HG03135 (cell line): Measurements from ENCODE around the gene OSR1.

Source experiments
- ATAC-seq: cut with Tn5 transposase; IDR thresholded peaks from one replicate; pipeline ENCODE4 v1.9.1; 2021; ENCODE audit warnings: mild to moderate bottlenecking, moderate library complexity; ENCODE audit not compliant: unreplicated experiment

The OSR1 gene

DNA sequence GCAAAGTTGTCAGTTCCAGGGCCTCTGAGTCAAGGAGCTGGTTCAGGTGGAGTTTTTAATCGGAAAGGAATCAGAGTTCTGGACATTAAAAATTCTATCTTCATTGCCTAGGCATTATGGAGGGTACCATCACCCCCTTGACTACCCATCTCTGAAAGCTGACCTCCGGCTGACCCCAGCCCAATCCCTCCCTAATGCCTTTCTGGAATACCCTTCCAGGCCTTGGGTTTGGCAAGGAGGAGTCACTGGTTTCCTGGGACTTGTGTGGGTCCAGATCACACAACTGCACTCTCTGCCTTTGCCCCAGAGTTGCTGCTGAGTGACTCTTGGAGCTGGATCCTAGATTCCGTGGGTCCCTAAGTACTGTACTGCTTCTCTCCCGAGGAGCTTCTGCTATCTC lies 1.0 kb upstream of the OSR1 start:
- ATAC-seq = no peak

DNA sequence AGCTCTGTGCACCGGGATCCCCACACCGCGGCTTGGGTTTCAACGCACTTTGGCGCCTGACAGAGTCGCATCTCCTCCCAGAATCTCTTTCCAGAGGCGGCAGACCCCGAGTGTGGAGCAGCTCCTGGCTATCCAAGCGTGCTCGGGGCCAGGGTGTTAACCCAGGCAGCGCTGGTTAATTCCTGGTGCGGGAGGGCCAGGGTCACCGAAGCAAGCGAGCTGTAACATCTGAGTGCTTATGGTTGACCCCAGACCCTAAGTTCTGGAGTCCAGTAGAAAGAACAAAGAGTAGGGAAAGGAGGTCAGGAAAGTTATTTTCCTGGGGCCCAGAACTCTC lies 566 bp upstream of the OSR1 start:
- ATAC-seq = no peak

- no peak for ATAC-seq
These were observed 801 bp downstream of the OSR1 start for GRCh38 chr2:19357402-19358241.

GRCh38 chr2:19356545-19357401 lies 1.6 kb downstream of the OSR1 start:
- ATAC-seq = no peak

DNA sequence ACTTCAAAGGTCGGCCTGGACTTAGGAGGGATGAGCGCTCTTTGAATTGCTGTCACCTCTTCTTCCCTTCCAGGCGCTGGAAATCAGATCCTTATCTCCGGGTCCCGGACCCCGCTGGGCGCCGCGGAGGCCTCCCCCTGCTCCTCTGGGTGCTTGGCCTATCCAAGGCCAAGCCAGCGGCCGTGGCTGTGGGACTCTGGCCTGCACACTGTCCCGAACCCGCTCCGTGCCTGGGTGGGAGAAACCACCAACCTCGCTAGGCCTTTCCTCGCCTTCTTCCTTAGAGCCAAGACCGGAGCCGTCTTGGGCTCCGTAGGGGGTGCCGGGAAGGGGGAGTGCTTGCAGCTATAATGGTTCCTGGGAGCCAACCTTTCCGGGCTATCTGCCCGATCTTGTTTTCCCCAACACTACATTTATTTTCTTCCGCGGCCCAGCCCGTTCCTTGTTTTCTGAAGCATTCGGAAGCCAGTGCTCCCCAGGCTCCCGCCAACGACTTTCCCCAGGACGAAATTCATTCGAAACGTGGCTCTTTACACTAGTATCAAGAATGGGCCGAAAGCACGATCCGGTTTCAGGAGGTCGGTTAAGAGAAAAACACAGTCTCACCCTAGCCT lies 2.4 kb downstream of the OSR1 start:
- no peak for ATAC-seq

GRCh38 chr2:19355416-19355821 lies 3.0 kb downstream of the OSR1 start:
- no peak for ATAC-seq

GRCh38 chr2:19355014-19355405 lies 3.4 kb downstream of the OSR1 start:
- no peak for ATAC-seq

DNA sequence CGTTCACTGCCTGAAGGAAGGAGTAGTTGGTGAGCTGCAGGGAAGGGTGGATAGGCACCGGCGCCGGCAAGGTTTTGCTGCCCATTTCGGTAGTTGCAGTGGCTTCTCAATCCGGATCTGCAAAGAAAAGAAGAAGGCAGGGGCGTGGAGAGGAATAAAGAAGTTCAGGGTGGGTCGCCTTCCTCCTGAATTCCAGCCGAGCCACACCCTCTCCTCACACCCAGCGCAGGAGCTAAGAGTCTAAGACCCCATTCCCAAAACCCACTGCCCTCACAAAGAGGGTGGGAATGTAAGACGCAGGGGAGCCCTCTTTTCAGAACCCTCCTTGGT lies 4.7 kb downstream of the OSR1 start:
- no peak for ATAC-seq

GRCh38 chr2:19352946-19353720 lies 5.3 kb downstream of the OSR1 start:
- ATAC-seq = no peak

- ATAC-seq = no peak
These were observed 6.3 kb downstream of the OSR1 start for GRCh38 chr2:19351899-19352697.

DNA sequence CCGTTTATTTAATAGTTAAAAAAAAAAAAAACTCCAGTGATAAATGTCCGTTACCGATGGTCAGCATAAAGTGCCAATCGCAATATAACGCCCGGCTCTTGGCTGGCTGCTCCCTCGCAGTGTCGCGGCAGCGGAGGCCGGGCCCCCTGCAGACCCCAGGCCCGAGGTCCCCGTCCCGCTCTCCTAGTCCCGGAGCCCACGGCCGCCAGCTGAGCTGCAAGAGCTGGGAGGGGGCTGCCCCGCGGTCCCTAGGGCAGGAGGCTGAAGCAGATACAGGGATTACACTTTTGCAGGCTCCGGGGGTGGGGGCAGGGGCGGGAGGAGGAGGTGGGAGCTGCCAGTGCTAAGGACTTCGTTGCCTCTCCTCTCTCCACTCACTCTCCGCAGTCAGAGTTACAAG lies 6.9 kb downstream of the OSR1 start:
- ATAC-seq = no peak

- ATAC-seq = no peak
These were observed 7.6 kb downstream of the OSR1 start for GRCh38 chr2:19350678-19351401.

DNA sequence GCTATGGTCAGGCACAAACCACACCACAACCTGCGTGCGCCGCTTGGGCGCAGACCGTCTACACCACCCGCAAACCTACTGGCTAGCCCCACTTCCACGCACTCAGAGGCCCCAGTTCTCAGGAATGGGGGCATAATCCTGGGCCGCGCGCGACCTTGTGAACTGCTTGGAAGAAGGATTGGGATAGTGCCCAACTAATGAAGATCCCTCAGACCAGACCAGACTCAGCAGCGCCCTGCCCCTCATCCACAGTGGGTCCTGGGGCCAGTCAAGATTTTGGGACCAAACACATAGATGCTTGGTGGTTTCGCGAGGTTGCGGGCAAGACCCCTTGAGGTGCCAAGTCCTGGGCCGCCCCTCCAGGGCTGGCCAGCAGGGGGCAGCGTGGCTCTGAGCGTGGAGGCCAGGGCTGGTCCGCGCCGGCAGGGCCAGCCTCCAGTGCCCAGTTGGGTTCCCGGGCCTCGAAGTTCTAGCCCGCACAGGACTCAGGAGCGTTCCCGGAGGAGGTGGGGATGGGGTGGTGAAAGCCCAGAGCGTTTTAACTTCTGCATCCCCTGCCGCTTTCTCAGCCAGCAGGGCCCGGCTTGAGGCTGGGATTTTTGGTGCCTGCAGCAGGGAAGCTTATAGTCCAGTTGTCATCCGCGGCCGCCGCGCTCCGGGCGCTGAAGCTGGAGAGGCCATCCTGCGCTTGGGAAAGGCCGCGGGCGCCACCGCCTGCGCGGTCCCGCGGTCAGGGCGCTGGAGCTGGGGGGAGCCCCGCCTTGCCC lies 8.3 kb downstream of the OSR1 start:
- no peak for ATAC-seq

DNA sequence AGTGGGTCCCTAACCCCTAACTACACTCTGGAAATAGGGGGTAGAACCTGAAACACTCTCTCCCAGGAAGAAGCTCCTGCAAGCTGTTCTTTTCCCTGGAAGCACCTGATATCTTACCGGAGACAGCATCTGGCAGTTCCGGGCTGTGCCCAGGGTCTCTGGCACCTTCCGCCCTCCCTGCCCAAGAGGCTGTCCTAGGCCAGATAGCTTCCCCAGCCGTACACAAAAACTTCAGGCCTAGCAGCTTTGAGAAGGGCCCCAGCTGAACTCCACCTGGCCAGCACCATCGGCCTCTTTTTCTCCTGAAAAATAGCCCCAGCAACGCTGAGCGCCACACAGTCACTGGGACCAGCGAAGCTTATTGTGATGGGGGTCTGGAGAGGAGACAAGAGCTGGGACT lies 9.7 kb downstream of the OSR1 start:
- ATAC-seq = no peak

GRCh38 chr2:19347619-19348562 lies 10.5 kb downstream of the OSR1 start:
- peak; percentile 94 for ATAC-seq

- peak; percentile 1 for ATAC-seq
These were observed 11.3 kb downstream of the OSR1 start for GRCh38 chr2:19346983-19347618.

DNA sequence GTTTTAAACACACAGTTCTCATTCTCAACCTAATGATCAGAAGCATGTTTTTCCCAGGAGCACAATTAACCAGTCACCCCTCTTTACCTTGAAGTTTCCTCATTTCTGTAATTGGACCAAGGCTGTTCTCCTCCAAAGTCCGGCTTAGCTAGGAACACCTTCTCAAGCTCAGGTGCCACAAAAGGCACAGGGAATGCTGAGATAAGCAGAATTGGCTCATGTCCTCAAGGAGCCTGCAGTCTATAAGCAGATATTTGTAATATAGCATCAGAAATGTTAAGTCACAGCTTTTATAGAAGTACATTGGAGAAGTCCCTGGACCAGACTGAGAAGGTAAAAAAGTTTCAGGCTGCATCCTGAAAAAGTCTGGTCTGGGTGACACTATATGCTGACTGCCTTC lies 20.7 kb downstream of the OSR1 start:
- no peak for ATAC-seq
